Measurements from ENCODE around the gene HMG20B. TPM values are rescaled to one million over a fixed set of nuclear protein-coding genes. Genes with fewer than 3 reads are reported as not detected.

Gene HMG20B
- total RNA-seq, 1 experiment from 2014 or later, result 121 TPM

Other genes with a start within 250 kb of the HMG20B start
- 3.5 to 4.4 TPM (median 4.0 TPM) in 3 replicates for gene NFIC, start 206.4 kb upstream of the HMG20B start, total RNA-seq (2021)
- 2.8 to 9.9 TPM (median 7.4 TPM) in 3 replicates for gene SMIM24, start 92.4 kb upstream of the HMG20B start, total RNA-seq (2021)
- not detected in 3 replicates for gene SMIM44, start 89.5 kb upstream of the HMG20B start, total RNA-seq (2021)
- gene DOHH, start 72.3 kb upstream of the HMG20B start, total RNA-seq (2021), result 16.9 to 22.2 TPM (median 18.3 TPM) in 3 replicates
- gene FZR1, start 66.6 kb upstream of the HMG20B start, total RNA-seq (2021), result 43.6 to 60.8 TPM (median 44.4 TPM) in 3 replicates
- gene TEKTIP1, start 33.8 kb upstream of the HMG20B start, total RNA-seq (2021), result 3.3 to 6.3 TPM (median 4.7 TPM) in 3 replicates
- gene MFSD12, start 15.4 kb upstream of the HMG20B start, total RNA-seq (2021), result 59.9 to 75.4 TPM (median 71.0 TPM) in 3 replicates
- gene GIPC3, start 12.5 kb downstream of the HMG20B start, total RNA-seq (2021), result 1.0 to 2.3 TPM (median 1.6 TPM) in 3 replicates
- 1.0 to 1.4 TPM (median 1.3 TPM) in 3 replicates for gene TBXA2R, start 33.9 kb downstream of the HMG20B start, total RNA-seq (2021)
- 39.3 to 43.0 TPM (median 42.2 TPM) in 3 replicates for gene CACTIN, start 53.8 kb downstream of the HMG20B start, total RNA-seq (2021)
- gene PIP5K1C, start 127.5 kb downstream of the HMG20B start, total RNA-seq (2021), result 34.0 to 36.2 TPM (median 36.0 TPM) in 3 replicates
- 36.2 to 44.0 TPM (median 39.7 TPM) in 3 replicates for gene TJP3, start 135.4 kb downstream of the HMG20B start, total RNA-seq (2021)
- 27.5 to 29.6 TPM (median 28.1 TPM) in 3 replicates for gene APBA3, start 188.7 kb downstream of the HMG20B start, total RNA-seq (2021)
- 60.9 to 65.3 TPM (median 62.3 TPM) in 3 replicates for gene MRPL54, start 189.7 kb downstream of the HMG20B start, total RNA-seq (2021)
- gene RAX2, start 199.3 kb downstream of the HMG20B start, total RNA-seq (2021), result 0.09 TPM in 1 of 3 replicates, not detected in the others
- gene MATK, start 213.4 kb downstream of the HMG20B start, total RNA-seq (2021), result 26.1 to 29.0 TPM (median 28.3 TPM) in 3 replicates

Measured in WTC11 (cell line).